CMK (cell line): Measurements from ENCODE around the gene ALMS1.
A peak's percentile ranks its signal among the peaks of the same experiment; 100 is the strongest.
"Not testable (repeated sequence)": the region's sequence is repeated elsewhere in the genome, so short reads cannot be mapped to it uniquely, and the experiment has no call there.

Experiments used
- DNase-seq: peaks from one replicate; pipeline ENCODE4 v3.0.0-alpha.2; 2010; ENCODE audit warnings: low read depth

Gene ALMS1

DNA sequence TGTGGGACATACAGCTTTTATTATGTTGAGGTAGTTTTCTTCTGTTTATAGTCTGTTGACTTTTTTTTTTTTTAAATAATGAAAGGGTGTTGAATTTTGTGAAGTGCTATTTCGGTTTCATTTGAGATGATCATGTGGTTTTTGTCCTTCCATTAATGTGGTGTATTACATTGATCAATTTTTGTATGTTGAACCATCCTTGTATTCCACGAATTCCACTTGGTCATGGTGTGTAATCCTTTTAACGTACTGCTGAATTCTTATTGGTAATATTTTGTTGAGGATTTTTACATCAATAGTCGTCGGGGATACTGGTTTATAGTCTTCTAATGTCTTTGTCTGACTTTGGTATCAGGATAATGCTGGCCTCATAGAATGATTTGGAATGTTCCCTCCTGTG, 18.8 kb downstream of the ALMS1 start:
- no peak for DNase-seq

GRCh38 chr2:73406996-73407395, 21.4 kb downstream of the ALMS1 start:
- no peak for DNase-seq

GRCh38 chr2:73408198-73408597, 22.6 kb downstream of the ALMS1 start:
- DNase-seq = no peak

- DNase-seq = no peak
These were observed 29.1 kb downstream of the ALMS1 start for GRCh38 chr2:73414696-73415095.

DNA sequence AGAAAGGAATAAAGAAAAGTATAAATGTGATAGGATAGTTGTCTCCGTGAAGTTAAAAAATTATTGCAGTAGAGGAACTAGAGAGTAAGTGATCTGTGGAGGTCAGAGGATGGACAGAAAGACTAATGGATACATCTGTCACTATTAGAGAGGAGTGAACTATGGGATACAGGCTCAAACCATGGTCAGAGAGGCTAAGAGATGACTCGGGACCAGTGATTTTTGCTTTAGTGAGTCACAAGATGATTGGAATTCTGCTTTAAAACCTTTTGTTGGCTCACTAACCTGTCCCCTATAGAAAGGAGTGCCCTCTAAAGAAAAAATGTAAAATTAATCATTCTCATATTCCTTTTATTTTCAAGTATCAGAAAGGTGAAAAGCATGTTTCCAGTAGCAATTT, 30.3 kb downstream of the ALMS1 start:
- DNase-seq = no peak

DNA sequence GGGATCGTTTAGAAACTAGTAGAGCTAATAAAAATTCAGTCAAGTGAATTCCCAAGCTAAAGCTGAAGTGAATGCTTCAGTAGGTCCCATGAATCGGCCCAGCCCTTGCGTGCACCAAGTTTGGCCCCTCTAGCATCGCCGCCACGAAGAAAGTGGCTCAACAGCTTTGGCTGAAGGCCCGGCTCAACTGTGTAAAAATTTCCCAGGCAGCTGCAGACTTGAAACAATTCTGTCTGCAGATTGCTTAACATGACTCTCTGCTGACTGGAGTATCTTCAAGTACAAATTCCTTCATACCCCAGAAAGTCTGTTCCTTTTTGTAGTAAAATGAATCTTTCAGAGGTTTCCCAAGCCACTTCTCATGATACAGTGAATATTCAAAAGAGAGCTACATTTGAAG, 32.7 kb downstream of the ALMS1 start:
- no peak for DNase-seq

DNA sequence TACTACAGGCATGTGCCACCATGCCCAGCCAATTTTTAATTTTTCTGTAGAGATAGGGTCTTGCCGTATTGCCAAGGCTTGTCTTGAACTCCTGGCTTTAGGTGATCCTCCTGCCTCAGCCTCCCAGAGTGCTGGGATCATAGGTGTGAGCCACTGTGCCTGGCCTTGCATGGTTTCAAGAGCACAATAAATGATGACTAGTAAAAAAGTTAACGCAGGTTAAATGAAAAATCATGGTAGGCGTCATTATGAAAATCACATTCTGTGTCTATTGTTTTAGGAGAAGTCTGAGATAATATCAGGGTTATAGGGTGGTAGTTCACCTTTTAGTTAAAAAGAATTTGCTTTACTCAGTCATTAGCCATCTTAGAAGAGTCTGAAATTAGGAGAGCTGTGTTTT, 38.3 kb downstream of the ALMS1 start:
- no peak for DNase-seq

GRCh38 chr2:73426176-73426575, 40.5 kb downstream of the ALMS1 start:
- DNase-seq = no peak

- no peak for DNase-seq
These were observed 50.4 kb downstream of the ALMS1 start for GRCh38 chr2:73436019-73436418.

GRCh38 chr2:73444202-73444601, 58.6 kb downstream of the ALMS1 start:
- DNase-seq = no peak

GRCh38 chr2:73448856-73449255, 63.2 kb downstream of the ALMS1 start:
- DNase-seq = no peak

- no peak for DNase-seq
These were observed 63.8 kb downstream of the ALMS1 start for GRCh38 chr2:73449404-73449803.

DNA sequence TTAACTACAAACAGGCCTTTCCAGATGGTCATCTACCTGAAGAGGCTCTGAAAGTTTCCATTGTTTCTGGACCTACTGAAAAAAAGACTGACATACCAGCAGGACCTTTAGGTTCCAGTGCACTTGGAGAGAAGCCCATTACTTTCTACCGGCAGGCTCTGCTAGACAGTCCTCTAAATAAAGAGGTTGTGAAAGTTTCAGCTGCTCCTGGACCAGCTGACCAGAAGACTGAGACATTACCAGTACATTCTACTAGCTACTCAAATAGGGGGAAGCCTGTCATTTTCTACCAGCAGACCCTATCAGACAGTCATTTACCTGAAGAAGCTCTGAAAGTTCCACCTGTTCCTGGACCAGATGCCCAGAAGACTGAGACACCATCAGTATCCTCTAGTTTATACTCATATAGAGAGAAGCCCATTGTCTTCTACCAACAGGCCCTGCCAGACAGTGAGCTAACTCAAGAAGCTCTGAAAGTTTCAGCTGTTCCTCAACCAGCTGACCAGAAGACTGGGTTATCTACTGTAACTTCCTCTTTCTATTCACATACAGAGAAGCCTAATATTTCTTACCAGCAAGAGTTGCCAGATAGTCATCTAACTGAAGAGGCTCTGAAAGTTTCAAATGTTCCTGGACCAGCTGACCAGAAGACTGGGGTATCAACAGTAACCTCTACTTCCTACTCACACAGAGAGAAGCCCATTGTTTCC, 65.8 kb downstream of the ALMS1 start:
- DNase-seq = peak; percentile 20

DNA sequence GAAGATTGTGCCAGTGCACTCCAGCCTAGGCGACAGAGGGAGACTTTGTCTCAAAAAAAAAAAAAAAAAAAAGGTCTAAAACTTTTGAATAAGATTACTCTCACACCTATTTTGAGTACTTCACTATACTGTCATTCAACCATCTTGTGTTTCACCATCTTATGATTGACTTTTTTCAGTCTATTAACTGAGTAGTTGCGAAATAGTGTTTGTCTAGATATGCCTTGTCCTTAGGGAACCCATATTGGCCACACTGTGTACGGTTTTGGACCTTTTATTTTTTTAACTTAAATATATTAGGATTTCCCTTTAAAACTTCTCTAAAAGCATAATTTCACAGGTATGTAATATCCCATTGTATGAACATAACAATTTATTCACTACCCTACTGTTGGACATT, 72.3 kb downstream of the ALMS1 start:
- DNase-seq = no peak

DNA sequence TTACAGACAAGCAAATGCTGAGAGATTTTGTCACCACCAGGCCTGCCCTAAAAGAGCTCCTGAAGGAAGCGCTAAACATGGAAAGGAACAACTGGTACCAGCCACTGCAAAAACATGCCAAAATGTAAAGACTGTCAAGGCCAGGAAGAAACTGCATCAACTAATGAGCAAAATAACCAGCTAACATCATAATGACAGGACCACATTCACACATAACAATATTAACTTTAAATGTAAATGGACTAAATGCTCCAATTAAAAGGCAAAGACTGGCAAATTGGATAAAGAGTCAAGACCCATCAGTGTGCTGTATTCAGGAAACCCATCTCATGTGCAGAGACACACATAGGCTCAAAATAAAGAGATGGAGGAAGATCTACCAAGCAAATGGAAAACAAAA, 76.8 kb downstream of the ALMS1 start:
- not testable (repeated sequence) for DNase-seq

DNA sequence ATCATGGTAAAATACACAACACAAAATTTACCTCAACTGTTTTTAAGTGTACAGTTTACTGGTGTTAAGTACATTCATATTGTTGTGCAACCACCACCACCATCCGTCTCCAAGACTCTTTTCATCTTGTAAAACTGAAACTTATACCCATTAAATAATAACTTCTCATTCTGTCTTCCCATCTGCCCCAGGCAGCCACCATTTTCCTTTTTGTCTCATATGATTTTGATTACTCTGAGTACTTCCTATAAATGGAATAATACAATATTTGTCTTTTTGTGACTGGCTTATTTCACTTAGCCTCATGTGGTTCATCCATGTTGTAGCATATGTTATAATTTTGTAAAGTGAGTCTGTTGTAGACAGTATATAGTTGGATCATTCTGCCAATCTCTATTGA, 82.7 kb downstream of the ALMS1 start:
- DNase-seq = no peak

DNA sequence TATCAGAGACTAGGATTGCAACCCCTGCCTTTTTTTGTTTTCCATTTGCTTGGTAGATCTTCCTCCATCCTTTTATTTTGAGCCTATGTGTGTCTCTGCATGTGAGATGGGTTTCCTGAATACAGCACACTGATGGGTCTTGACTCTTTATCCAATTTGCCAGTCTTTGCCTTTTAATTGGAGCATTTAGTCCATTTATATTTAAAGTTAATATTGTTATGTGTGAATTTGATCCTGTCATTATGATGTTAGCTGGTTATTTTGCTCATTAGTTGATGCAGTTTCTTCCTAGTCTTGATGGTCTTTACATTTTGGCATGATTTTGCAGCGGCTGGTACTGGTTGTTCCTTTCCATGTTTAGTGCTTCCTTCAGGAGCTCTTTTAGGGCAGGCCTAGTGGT, 98.2 kb downstream of the ALMS1 start:
- DNase-seq = not testable (repeated sequence)

- no peak for DNase-seq
These were observed 101.5 kb downstream of the ALMS1 start for GRCh38 chr2:73487112-73487657.

GRCh38 chr2:73488079-73488478, 102.4 kb downstream of the ALMS1 start:
- no peak for DNase-seq

GRCh38 chr2:73489053-73489452, 103.4 kb downstream of the ALMS1 start:
- no peak for DNase-seq

GRCh38 chr2:73494031-73494430, 108.4 kb downstream of the ALMS1 start:
- DNase-seq = no peak

DNA sequence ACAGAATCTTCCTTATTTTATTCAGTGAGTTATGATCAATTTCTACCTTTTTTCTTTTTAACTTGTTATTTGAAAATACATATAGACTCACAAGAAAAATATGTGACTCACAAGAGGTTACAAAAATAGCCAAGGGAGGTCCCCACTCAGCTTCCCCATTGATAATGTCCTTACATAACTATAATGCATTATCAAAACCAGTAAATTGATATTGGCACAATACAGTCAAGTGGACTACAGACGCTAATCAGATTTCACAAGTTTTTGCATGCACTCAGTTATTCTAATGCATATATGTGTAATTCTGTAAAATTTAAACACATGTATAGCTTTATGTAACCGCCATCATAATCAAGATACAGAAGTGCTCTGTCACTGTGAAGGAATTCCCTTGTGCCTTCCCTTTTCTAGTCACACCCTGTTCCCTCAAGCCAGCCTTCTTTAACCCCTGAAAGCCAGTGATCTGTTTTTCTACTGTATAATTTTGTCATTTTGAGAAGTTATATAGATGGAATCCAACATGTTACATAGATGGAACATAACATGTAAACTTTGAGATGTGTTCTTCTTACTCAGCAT, 118.4 kb downstream of the ALMS1 start:
- no peak for DNase-seq

DNA sequence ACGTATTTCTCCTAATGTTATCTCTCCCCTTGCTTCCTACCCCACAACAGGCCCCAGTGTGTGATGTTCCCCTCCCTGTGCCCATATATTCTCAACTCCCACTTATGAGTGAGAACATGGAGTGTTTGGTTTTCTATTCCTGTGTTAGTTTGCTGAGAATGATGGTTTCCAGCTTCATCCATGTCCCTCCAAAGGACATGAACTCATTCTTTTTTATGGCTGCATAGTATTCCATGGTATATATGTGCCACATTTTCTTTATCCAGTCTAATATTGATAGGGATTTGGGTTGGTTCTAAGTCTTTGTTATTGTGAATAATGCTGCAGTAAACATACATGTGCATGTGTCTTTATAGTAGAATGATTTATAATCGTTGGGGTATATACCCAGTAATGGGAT, 119.2 kb downstream of the ALMS1 start:
- DNase-seq = not testable (repeated sequence)

DNA sequence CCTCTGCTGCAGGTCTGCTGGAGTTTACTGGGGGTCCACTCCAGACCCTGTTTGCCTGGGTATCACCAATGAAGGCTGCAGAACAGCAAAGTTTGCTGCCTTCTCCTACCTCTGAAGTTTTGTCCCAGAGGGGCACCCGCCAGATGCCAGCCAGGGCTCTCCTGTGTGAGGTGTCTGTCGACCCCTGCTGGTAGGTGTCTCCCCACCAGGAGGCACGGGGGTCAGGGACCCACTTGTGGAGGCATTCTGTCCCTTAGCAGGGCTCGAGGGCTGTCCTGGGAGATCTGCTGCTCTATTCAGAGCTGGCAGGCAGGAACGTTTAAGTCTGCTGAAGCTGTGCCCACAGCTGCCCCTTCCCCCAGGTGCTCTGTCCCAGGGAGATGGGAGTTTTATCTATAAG, 124.8 kb downstream of the ALMS1 start:
- not testable (repeated sequence) for DNase-seq
